NOMO-1 (cell line): ENCODE data around the gene CORO1C.
"Not testable (repeated sequence)": the region's sequence is repeated elsewhere in the genome, so short reads cannot be mapped to it uniquely, and the experiment has no call there.

ENCODE experiments used
- DNase-seq, 2 experiments: peaks; one replicate each; lab custom pipeline; 2025; ENCODE audit not compliant: unreplicated experiment in 2 of 2; lab: John Stamatoyannopoulos, UW

The CORO1C gene

DNA sequence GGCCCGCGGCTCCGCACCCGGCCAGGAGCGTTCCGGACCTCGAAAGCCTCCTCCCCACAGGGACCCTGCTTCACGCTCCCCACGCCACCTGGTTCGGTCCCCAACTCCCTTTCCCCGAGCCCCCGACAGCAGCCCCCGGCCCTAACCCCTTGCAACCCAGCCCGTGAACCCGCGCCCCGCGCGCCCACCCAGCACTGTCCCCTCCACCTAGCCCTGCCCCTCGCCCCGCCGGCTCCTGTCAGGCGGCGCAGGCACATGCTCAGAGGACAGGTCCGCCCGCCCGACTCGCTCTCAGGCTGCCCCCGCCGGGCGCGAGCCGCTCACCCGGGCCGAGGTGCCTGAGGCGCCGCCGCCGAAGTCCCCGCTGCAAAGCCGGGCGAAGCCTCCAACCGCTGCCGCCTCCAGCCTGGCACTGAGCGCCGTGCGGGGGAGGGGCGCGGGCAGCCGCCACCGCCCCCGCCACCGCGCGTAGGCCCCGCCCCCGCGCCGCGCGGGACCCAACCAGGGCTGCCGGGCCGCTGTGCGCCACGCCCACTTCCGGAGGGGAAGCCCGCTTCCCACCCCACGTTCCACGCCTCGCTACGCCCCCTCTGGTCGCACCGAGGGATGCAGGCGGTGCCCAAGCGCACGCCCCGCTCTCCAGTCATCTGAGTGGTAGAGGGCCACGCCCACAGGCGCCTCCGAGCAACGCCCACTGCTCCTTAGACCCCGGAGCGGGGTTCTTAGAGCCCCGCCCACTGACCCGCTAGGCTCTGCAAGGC, at the start of gene CORO1C:
CORO1C (minus strand) TSS at position 414 of the 761 bp plus-strand sequence. CDS start 30,200 bp downstream, outside the sequence.
- peak; percentile 96 for DNase-seq

- DNase-seq = no peak
These were observed 48.8 kb upstream of the CORO1C start for GRCh38 chr12:108779998-108780688.

- no peak for DNase-seq
These were observed 46.7 kb upstream of the CORO1C start for GRCh38 chr12:108778053-108778452.

GRCh38 chr12:108777156-108777555, 45.8 kb upstream of the CORO1C start:
- DNase-seq = no peak

DNA sequence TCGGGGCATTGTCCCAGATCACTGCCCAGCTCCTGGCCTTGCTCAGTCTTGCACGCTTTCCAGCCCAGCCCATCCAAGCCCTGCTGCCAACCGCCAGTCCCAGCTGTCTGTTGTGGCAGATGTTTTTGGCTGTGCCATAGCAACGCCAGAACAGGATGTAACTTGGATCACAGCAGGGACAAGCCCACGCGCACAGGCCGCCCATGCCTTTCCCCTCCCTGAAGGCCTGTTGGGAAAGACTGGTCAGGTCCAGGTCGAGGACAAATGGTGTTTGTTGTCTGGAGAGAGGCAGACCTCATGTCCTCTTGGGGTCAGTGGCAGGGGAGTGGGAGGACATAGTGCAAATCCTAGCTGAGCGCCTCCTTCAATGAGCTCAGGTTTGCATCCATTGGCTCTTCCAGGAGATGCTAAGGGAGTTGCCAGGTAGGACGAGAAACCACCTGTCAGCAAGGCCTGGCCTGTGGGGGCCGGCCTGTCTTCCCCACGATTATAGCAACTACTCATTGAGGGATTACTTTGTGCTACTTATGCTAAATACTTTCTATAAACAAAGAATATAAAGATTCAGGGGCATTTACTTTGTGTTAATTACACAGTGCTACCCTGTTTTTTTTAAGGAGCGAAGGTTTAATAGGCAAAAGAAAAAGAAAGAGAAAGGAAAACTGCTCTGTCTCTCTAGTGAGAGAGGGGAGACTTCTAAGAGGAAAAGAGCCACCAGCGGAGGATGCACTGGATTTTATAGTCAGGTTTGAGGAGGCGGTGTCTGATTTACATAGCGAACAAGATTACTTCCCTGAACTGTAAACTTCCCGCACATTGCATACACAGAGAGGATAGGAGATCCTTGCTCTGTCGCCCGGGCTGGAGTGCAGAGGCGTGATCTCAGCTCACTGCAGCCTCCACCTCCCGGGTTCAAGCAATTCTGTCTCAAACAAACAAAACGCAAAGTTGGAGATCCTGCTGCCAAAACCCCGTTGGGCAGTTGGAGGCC, 42.8 kb upstream of the CORO1C start:
- DNase-seq = no peak

DNA sequence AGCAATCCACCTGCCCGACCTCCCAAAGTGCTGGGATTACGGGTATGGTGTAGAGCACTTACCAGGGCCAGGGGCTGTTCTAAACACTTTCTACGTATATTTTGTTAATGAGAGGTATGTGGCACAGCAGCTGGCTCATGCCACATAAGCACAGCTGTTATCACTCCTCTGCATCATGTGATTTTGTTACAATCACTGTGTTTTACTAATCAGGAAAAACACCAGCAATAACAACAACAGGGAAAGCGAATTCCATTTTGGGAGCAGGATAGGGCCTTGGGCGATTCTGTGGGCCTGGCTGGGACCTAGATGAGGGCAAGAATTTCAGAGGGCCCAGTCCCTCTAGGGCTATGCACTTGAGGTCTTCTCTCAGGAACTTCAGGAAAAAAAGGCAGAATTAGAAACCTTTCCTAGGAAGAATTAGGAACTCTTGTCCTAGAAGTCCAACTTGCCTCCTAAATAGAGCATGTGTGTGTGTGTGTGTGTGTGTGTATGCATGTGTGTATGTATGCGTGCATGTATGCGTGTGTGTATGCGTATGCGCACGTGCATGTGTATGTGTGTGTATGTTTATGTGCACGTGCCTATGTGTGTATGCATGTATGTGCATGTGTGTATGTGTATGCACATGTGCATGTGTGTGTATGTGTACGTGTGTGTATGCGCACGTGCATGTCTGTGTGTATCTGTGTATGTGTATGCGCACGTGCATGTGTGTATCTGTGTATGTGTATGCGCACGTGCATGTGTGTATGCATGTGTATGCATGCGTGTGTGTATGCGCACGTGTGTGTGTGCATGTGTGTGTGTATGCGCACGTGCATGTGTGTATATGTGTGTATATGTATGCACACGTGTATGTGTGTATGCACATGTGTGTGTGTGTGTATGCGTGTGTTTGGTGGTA, 41.8 kb upstream of the CORO1C start:
- DNase-seq = no peak

GRCh38 chr12:108772247-108772646, 40.9 kb upstream of the CORO1C start:
- no peak for DNase-seq

GRCh38 chr12:108771835-108772234, 40.5 kb upstream of the CORO1C start:
- DNase-seq = not testable (repeated sequence)

DNA sequence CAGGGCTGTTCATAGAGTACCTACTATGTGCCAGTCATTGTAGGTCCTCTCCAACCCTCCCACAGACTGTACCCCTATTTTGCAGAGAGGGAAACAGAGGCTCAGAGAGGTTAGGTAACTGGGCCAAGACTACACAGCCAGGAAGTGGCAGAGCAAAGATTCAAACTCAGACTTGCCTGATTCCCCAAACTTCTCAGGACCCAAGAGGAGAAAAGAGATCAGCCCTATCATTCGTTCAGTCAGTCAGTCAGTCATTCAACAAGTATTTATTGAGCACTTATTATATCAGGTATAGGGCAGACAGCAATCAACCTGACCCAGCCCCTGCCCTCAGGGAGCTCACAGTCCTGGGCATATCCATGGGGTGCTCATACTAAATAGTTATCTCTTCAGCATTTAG, 39.6 kb upstream of the CORO1C start:
- DNase-seq = no peak

GRCh38 chr12:108770269-108770829, 39.0 kb upstream of the CORO1C start:
- DNase-seq = no peak

- DNase-seq = peak; percentile 38 to 52
These were observed 37.5 kb upstream of the CORO1C start for GRCh38 chr12:108768591-108769500.

DNA sequence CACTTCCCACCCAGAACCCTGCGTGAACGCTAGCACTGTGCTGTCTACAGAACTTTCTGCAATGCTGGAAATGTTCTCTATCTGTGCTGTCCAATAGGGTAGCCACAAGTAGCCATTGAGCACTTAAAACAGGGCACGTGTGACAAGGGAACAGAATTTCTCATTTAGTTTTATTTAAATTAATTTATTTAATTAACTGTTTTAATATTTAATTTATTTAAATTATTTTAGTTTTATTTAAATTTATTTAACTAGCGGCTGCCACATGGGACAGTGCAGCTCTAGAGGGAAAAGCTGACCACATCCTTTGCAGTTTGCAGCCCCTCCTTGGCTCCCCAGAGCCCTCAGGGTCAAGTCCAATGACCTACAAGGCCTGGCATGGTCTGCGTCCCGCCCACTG, 35.0 kb upstream of the CORO1C start:
- no peak for DNase-seq

DNA sequence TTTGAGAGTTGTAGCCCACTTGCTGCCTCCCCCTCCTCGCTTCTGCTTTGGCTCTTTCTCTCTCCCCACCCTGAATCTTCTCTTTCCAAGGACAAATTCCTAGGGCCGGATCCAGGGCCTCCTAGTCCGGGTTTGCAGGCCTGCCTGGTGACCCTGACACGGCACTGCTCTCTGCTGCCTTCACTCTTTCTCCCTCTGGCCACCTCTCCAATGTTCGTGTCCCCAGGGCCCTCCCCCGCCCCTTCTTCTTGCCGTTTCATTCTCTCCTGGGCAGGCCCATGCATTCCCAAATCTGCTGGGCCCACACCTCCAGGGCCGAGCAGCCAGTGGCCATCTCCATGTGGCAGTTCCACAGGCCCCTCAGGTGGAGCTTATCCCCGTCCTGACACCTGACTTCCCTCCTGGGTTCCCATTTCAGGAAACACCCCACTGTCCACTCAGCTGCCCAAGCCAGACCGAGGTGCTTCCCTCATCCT, 34.0 kb upstream of the CORO1C start:
- no peak for DNase-seq

DNA sequence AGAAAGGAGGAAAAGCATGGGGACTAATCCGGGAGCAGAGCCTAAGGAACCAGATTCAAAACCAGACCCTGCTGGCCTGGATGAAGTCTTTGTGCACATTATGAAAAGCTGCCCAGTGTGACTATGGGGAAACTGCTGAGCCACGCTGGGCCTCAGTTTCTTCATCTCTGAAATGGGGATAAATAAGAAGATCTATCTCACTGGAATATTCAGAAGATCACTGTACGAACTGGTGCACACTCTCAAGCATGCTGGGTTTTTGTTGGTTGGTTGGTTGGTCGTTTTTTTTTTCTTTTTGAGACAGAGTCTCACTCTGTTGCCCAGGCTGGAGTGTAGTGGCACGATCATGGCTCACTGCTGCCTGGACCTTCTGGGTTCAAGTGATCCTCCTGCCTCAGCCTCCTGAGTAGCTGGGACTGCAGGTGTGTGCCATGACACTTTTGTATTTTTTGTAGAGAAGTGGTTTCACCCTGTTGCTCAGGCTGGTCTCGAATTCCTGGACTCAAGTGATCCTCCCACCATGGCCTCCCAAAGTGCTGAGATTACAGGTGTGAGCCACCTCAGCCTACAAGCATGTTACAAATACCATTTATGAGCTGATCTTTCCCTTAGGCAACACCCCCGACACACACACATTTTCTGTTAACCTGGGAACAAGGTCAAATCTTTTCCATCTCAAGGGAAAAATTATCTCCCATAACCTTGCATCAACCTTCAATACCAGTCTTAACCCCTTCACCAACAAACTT, 33.4 kb upstream of the CORO1C start:
- DNase-seq = no peak

- DNase-seq = no peak
These were observed 29.9 kb upstream of the CORO1C start for GRCh38 chr12:108761226-108761625.

GRCh38 chr12:108759924-108760323, 28.6 kb upstream of the CORO1C start:
- peak in 1 of 2 experiments; percentile 3 for DNase-seq

- DNase-seq = peak; percentile 16 to 34
These were observed 26.5 kb upstream of the CORO1C start for GRCh38 chr12:108757856-108758255.

- no peak for DNase-seq
These were observed 25.1 kb upstream of the CORO1C start for GRCh38 chr12:108756421-108756820.
